Erythroblast (primary cell): ENCODE measurements around the gene TPX2.

ENCODE experiments used
- GATA1 ChIP-seq: IDR thresholded peaks from 2 replicates; pipeline ENCODE4 v1.6.1; 2011; ENCODE audit warnings: low read depth, mild to moderate bottlenecking, control low read depth, low read length, moderate library complexity
- POLR2A ChIP-seq: IDR thresholded peaks from 2 replicates; pipeline ENCODE4 v1.6.1; 2011; ENCODE audit warnings: mild to moderate bottlenecking, low read length

DNA sequence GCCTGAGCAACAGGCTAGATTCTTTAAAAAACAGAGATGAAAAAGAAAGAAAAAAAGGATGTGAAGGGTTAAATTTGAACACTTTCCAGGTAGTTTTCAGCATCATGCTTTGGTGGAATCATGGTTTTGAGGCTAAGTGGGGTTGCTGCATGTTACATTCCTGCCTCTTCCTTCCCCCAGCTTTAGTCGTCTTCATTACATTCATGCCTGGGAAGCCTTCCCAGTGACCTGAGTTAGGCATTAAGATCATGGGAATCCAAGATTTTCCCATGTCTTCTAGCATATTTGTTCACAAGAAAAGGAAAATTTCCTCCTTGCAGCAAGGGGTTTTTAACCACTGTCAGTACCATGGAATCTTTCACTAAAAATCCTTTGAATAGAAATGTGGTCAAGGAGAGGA is 12.0 kb downstream of the TPX2 start:
- TF ChIP-seq POLR2A (no peak), GATA1 (no peak)
